ENCODE data around the gene ABLIM2. TPM values are rescaled to one million over a fixed set of nuclear protein-coding genes. Genes with fewer than 3 reads are reported as not detected.
A peak's percentile ranks its signal among the peaks of the same experiment; 100 is the strongest.

Gene ABLIM2
- total and polyA plus RNA-seq, 2 of the 13 experiments (the other 11 are each of a cell fraction or from before 2014, with no cell fraction given) = 0.20 to 0.37 TPM

DNA sequence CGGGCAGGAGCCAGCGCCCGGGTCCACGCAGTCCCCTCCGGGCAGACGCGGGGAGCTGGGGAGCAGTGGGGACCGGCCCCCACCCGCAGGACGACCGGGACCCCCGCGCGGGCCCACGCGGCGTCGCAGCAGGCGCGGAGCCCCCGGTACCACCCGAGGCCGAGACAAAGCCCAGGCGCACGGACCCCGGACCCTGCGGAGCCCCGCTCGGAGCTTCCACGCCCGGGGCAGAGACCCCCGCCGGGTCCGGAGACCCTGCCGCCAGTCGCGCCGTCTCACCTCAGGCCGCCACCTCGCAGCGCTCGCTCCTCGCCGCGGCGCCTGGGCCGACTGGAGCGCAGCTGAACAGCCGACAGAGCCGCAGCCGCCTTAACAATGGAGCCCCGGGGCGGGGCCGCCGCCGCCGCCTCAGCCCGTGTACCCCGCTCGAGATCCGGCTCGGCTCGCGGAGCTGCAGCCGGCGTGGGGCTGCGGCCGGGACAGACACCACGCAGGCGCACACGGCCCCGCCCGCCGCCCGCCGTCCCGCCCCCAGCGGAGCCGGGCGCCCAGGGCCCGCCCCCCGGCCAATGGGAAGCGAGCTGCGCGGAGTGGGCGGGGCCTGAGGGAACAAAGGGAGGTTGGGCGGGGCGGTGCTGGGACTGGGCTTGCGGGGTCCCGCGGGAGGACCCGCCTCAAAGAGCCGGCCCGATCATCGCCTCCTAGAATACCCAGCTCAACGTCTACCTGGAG is 219.1 kb downstream of the ABLIM2 start, which contains the start of gene AFAP1 (continued):
- peak in 1 of 2 experiments; percentile 54; a peak in 2 of 4 replicates for TF ChIP-seq POLR2A (IDR thresholded peaks at IDR 0.05; ENCODE audit: insufficient read depth in 1 of 2, low read depth in 2 of 2, low read length in 2 of 2)
- TF ChIP-seq HNRNPLL (IDR thresholded peaks at IDR 0.05; ENCODE audit: low read depth, low read length, poor library complexity, severe bottlenecking) = peak; percentile 10
- no peak for TF ChIP-seq KLF13 (CRISPR knock-in tag; IDR thresholded peaks at IDR 0.05)
- TF ChIP-seq ZNF574 (CRISPR knock-in tag; IDR thresholded peaks at IDR 0.05) = 0 out of 2 replicates have a peak, but pooled peaks have one; percentile 10
- 0 out of 2 replicates have a peak, but pooled peaks have one; percentile 28 for TF ChIP-seq PHF20 (CRISPR knock-in tag; IDR thresholded peaks at IDR 0.05)
- TF ChIP-seq, protein P1, sequence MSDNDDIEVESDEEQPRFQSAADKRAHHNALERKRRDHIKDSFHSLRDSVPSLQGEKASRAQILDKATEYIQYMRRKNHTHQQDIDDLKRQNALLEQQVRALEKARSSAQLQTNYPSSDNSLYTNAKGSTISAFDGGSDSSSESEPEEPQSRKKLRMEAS (IDR thresholded peaks at IDR 0.05) = peak; percentile 43; the same call in 1 of the 2 replicates
- peak; percentile 32; the same call in 1 of the 2 replicates for TF ChIP-seq PHF8 (CRISPR knock-in tag; IDR thresholded peaks at IDR 0.05)
- 0 out of 2 replicates have a peak, but pooled peaks have one; percentile 10 for TF ChIP-seq RAD21 (CRISPR knock-in tag; IDR thresholded peaks at IDR 0.05)
- TF ChIP-seq GATA4 (IDR thresholded peaks at IDR 0.05; ENCODE audit: borderline replicate concordance, low read depth) = 0 out of 2 replicates have a peak, but pooled peaks have one; percentile 18
- TF ChIP-seq SKI (IDR thresholded peaks at IDR 0.05; ENCODE audit: partially characterized antibody) = peak; percentile 37
- no peak for TF ChIP-seq ZNF296 (CRISPR knock-in tag; conservative IDR thresholded peaks at IDR 0.05)
- TF ChIP-seq FOXP4 (CRISPR knock-in tag; IDR thresholded peaks at IDR 0.05) = no peak
- TF ChIP-seq SYNCRIP (IDR thresholded peaks at IDR 0.05; ENCODE audit: insufficient read depth, low read depth, low read length) = no peak
- peak; percentile 2; the same call in 1 of the 2 replicates for TF ChIP-seq KDM2A (CRISPR knock-in tag; IDR thresholded peaks at IDR 0.05; ENCODE audit: borderline replicate concordance, low read depth)
- 0 out of 2 replicates have a peak, but pooled peaks have one; percentile 55 for TF ChIP-seq NFKB2 (CRISPR knock-in tag; IDR thresholded peaks at IDR 0.05; ENCODE audit: borderline replicate concordance)
- TF ChIP-seq ELF4 (CRISPR knock-in tag; IDR thresholded peaks at IDR 0.05; ENCODE audit: borderline replicate concordance) = no peak
- TF ChIP-seq, protein P2, sequence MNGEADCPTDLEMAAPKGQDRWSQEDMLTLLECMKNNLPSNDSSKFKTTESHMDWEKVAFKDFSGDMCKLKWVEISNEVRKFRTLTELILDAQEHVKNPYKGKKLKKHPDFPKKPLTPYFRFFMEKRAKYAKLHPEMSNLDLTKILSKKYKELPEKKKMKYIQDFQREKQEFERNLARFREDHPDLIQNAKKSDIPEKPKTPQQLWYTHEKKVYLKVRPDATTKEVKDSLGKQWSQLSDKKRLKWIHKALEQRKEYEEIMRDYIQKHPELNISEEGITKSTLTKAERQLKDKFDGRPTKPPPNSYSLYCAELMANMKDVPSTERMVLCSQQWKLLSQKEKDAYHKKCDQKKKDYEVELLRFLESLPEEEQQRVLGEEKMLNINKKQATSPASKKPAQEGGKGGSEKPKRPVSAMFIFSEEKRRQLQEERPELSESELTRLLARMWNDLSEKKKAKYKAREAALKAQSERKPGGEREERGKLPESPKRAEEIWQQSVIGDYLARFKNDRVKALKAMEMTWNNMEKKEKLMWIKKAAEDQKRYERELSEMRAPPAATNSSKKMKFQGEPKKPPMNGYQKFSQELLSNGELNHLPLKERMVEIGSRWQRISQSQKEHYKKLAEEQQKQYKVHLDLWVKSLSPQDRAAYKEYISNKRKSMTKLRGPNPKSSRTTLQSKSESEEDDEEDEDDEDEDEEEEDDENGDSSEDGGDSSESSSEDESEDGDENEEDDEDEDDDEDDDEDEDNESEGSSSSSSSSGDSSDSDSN (CRISPR knock-in tag; IDR thresholded peaks at IDR 0.05) = 0 out of 2 replicates have a peak, but pooled peaks have one; percentile 51
- TF ChIP-seq KMT2A (CRISPR knock-in tag; IDR thresholded peaks at IDR 0.05) = no peak
- no peak for TF ChIP-seq SIX1 (CRISPR knock-in tag; IDR thresholded peaks at IDR 0.05; ENCODE audit: borderline replicate concordance)
- no peak for TF ChIP-seq ZSCAN9 (CRISPR knock-in tag; IDR thresholded peaks at IDR 0.05; ENCODE audit: borderline replicate concordance)
- peak; percentile 55; the same call in 1 of the 2 replicates for TF ChIP-seq ZNF790 (CRISPR knock-in tag; IDR thresholded peaks at IDR 0.05; ENCODE audit: borderline replicate concordance)
- no peak for TF ChIP-seq NCOA1 (CRISPR knock-in tag; IDR thresholded peaks at IDR 0.05)
- peak; percentile 43; the same call in 1 of the 2 replicates for TF ChIP-seq POLR2G (IDR thresholded peaks at IDR 0.05; ENCODE audit: low read depth, low read length)

Data from HepG2 (cell line).